Measurements from ENCODE around the gene ZBTB20. TPM values are rescaled to one million over a fixed set of nuclear protein-coding genes. Genes with fewer than 3 reads are reported as not detected.
A peak's percentile ranks its signal among the peaks of the same experiment; 100 is the strongest.

ZBTB20 gene
- total RNA-seq, 1 donor from 2014 or later = 21.4 TPM

- H3K4me3 ChIP-seq (ENCODE audit: insufficient read depth, low read depth, low read length) = peak overlapping the region; percentile 41
- H3K79me2 ChIP-seq (ENCODE audit: insufficient read depth, low read length) = no peaks in the 10 kb centered on the region
- H3K4me1 Mint-ChIP-seq (ENCODE audit: low read depth, unreplicated experiment) = peaks cover 8% of the 10 kb centered on the region
- FAIRE-seq (peak; percentile 82), DNase-seq (ENCODE audit: low read depth) (peak; percentile 87)
- H3K27ac Mint-ChIP-seq (ENCODE audit: unreplicated experiment) = peak overlapping the region; percentile 35
- no peaks in the 10 kb centered on the region for H3K4me1 ChIP-seq (ENCODE audit: insufficient read depth, low read length)
- H3K27ac ChIP-seq (ENCODE audit: low read depth, low read length) = no peak overlapping the region
- no peaks in the 10 kb centered on the region for H4K20me1 ChIP-seq (ENCODE audit: insufficient read depth, low read length)
- H2AFZ ChIP-seq (ENCODE audit: low read depth, low read length) = peak overlapping the region; percentile 67
- H3K9me3 Mint-ChIP-seq (ENCODE audit: unreplicated experiment) = peaks cover 4% of the 10 kb centered on the region
- H3K36me3 ChIP-seq (ENCODE audit: insufficient read depth, low read length) = no peaks in the 10 kb centered on the region
- H3K9ac ChIP-seq (ENCODE audit: low read length) = peak overlapping the region; percentile 74
- H3K9me3 ChIP-seq (ENCODE audit: insufficient read depth, low read depth, low read length) = no peaks in the 10 kb centered on the region
- TF ChIP-seq, protein P1, sequence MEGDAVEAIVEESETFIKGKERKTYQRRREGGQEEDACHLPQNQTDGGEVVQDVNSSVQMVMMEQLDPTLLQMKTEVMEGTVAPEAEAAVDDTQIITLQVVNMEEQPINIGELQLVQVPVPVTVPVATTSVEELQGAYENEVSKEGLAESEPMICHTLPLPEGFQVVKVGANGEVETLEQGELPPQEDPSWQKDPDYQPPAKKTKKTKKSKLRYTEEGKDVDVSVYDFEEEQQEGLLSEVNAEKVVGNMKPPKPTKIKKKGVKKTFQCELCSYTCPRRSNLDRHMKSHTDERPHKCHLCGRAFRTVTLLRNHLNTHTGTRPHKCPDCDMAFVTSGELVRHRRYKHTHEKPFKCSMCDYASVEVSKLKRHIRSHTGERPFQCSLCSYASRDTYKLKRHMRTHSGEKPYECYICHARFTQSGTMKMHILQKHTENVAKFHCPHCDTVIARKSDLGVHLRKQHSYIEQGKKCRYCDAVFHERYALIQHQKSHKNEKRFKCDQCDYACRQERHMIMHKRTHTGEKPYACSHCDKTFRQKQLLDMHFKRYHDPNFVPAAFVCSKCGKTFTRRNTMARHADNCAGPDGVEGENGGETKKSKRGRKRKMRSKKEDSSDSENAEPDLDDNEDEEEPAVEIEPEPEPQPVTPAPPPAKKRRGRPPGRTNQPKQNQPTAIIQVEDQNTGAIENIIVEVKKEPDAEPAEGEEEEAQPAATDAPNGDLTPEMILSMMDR (IDR thresholded peaks at IDR 0.05; ENCODE audit: insufficient read depth, low read depth, low read length) = no peak
- TF ChIP-seq EZH2 (IDR thresholded peaks at IDR 0.05; ENCODE audit: insufficient read depth, low read length) = no peak
- H3K27me3 ChIP-seq (ENCODE audit: insufficient read depth, low read length) = no peaks in the 10 kb centered on the region
- H3K36me3 Mint-ChIP-seq (ENCODE audit: low read depth, unreplicated experiment) = no peaks in the 10 kb centered on the region
- peak overlapping the region; percentile 75 for H3K4me3 Mint-ChIP-seq (ENCODE audit: unreplicated experiment)
- no peaks in the 10 kb centered on the region for H3K27me3 Mint-ChIP-seq (ENCODE audit: low read depth, unreplicated experiment)
- peak overlapping the region; percentile 85 for H3K4me2 ChIP-seq (ENCODE audit: low read length)
These were observed 47.0 kb downstream of the ZBTB20 start for GRCh38 chr3:115099986-115100571.

DNA sequence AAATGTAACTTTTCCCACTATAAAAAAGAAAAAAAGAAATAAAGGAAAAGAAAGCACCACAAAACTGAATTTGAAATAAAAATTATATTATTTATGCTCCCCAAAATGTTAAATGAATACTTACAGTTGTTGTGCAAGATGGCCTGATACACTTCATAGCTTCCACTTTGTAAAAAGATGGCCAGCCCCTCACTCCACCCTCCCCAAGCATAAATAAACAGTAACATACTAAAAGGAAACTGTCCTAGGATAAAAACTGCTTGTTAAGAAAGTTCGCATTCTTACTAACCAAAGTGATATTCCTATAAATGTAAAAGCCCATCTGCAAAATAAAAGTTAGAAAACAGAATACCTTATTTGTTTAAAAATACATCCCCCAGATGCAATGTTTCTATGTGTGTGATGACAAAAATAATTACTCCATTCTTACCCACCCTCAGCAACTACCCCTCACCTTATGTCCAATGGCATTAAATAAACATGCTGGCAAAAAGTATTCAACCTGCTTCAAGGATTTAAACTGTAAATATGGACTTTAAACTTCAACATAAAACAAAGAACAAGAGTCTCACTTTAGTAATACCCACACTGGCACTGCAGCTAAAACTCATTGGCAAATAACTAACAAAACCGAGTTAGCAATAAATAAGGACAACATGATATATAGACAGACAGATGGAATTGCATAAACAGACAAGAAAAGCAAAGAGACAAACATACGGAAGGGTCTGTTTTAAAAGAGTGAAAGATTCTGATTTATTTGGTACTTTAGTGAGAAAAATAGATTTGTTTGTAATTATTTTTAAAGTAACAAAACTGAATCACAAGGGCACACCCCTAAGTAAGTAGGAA, 47.7 kb downstream of the ZBTB20 start:
- Histone ChIP-seq H3K27ac (ENCODE audit: low read depth, low read length) (no peak overlapping the region), H3K79me2 (ENCODE audit: insufficient read depth, low read length) (no peaks in the 10 kb centered on the region), H3K4me1 (ENCODE audit: insufficient read depth, low read length) (no peaks in the 10 kb centered on the region), H4K20me1 (ENCODE audit: insufficient read depth, low read length) (no peaks in the 10 kb centered on the region), H3K4me3 (ENCODE audit: insufficient read depth, low read depth, low read length) (peak overlapping the region; percentile 41), H3K9ac (ENCODE audit: low read length) (peak overlapping the region; percentile 74), H3K9me3 (ENCODE audit: insufficient read depth, low read depth, low read length) (no peaks in the 10 kb centered on the region), H3K36me3 (ENCODE audit: insufficient read depth, low read length) (no peaks in the 10 kb centered on the region), H3K27me3 (ENCODE audit: insufficient read depth, low read length) (no peaks in the 10 kb centered on the region), H3K4me2 (ENCODE audit: low read length) (peak overlapping the region; percentile 85), H2AFZ (ENCODE audit: low read depth, low read length) (no peak overlapping the region)
- H3K27me3 Mint-ChIP-seq (ENCODE audit: low read depth, unreplicated experiment) = no peaks in the 10 kb centered on the region
- H3K4me3 Mint-ChIP-seq (ENCODE audit: unreplicated experiment) = peak overlapping the region; percentile 75
- DNase-seq (ENCODE audit: low read depth) (no peak), FAIRE-seq (no peak)
- peaks cover 4% of the 10 kb centered on the region for H3K9me3 Mint-ChIP-seq (ENCODE audit: unreplicated experiment)
- peaks cover 8% of the 10 kb centered on the region for H3K4me1 Mint-ChIP-seq (ENCODE audit: low read depth, unreplicated experiment)
- no peaks in the 10 kb centered on the region for H3K36me3 Mint-ChIP-seq (ENCODE audit: low read depth, unreplicated experiment)
- TF ChIP-seq, protein P1 (IDR thresholded peaks at IDR 0.05; ENCODE audit: insufficient read depth, low read depth, low read length) = no peak
- no peak for TF ChIP-seq EZH2 (IDR thresholded peaks at IDR 0.05; ENCODE audit: insufficient read depth, low read length)
- peak overlapping the region; percentile 35 for H3K27ac Mint-ChIP-seq (ENCODE audit: unreplicated experiment)
